Fibroblast of lung (primary cell): Measurements from ENCODE around the gene CPA1. TPM values are rescaled to one million over a fixed set of nuclear protein-coding genes. Genes with fewer than 3 reads are reported as not detected.

ENCODE experiments used
- DNase-seq, 2 donors: peaks; one replicate each; pipeline versions ENCODE4 v3.0.0 to v3.0.0-alpha.2; 2010; ENCODE audit warnings: low read depth in 2 of 2
- H2AFZ ChIP-seq: 2 replicates; pipeline ENCODE4 v1.5.1; 2012; ENCODE audit warnings: low read length, control low read depth, inconsistent platforms
- H3K27ac ChIP-seq: 2 replicates; pipeline ENCODE4 v1.5.1; 2011; ENCODE audit warnings: low read length, control low read depth; ENCODE audit not compliant: insufficient read depth
- H3K27me3 ChIP-seq: 2 replicates; pipeline ENCODE4 v1.5.1; 2011; ENCODE audit warnings: mild to moderate bottlenecking, low read length; ENCODE audit not compliant: control insufficient read depth, insufficient read depth
- H3K36me3 ChIP-seq: 2 replicates; pipeline ENCODE4 v1.5.1; 2011; ENCODE audit warnings: low read length; ENCODE audit not compliant: control insufficient read depth, insufficient read depth
- H3K4me1 ChIP-seq: 2 replicates; pipeline ENCODE4 v1.5.1; 2011; ENCODE audit warnings: low read length; ENCODE audit not compliant: control insufficient read depth, insufficient read depth; ENCODE audit errors: extremely low read depth
- H3K4me2 ChIP-seq: 2 replicates; pipeline ENCODE4 v1.5.1; 2011; ENCODE audit warnings: low read length, control low read depth; ENCODE audit not compliant: insufficient read depth; ENCODE audit errors: extremely low read depth
- H3K4me3 ChIP-seq, 4 experiments: fragments of 200-600 bp in 1 of 4; sonication (generic) in 1 of 4; replicated peaks in 1 of 4; 2 replicates each; pipeline ENCODE4 v1.5.1; 2011 to 2016; ENCODE audit warnings: low read length in 4 of 4, low read depth in 3 of 4, mild to moderate bottlenecking in 3 of 4, control low read depth in 2 of 4, inconsistent platforms in 1 of 4, mixed read lengths in 1 of 4; ENCODE audit not compliant: insufficient read depth in 1 of 4; ENCODE audit errors: control extremely low read depth in 1 of 4
- H3K79me2 ChIP-seq: 2 replicates; pipeline ENCODE4 v1.5.1; 2012; ENCODE audit warnings: mild to moderate bottlenecking, low read length, inconsistent platforms; ENCODE audit not compliant: control insufficient read depth, insufficient read depth
- H3K9ac ChIP-seq: 2 replicates; pipeline ENCODE4 v1.5.1; 2011; ENCODE audit warnings: mild to moderate bottlenecking, low read length, control low read depth; ENCODE audit not compliant: insufficient read depth
- H3K9me3 ChIP-seq: 2 replicates; pipeline ENCODE4 v1.5.1; 2012; ENCODE audit warnings: low read depth, low read length; ENCODE audit not compliant: control insufficient read depth, insufficient read depth
- H4K20me1 ChIP-seq: 2 replicates; pipeline ENCODE4 v1.5.1; 2011; ENCODE audit warnings: low read length; ENCODE audit not compliant: control insufficient read depth, insufficient read depth; ENCODE audit errors: extremely low read depth
- CTCF ChIP-seq, 2 donors: IDR thresholded peaks in 1 of 2; conservative IDR thresholded peaks in 1 of 2; 1 replicate in 1 of 2; 2 replicates in 1 of 2; pipeline ENCODE4 v1.5.1; 2011 to 2012; ENCODE audit warnings: low read length in 2 of 2, control low read depth in 1 of 2, inconsistent platforms in 1 of 2, low read depth in 1 of 2, mild to moderate bottlenecking in 1 of 2
- EZH2 ChIP-seq: IDR thresholded peaks from 2 replicates; pipeline ENCODE4 v1.5.1; 2012; ENCODE audit warnings: low read length, control low read depth, mild to moderate bottlenecking; ENCODE audit errors: missing control alignments
- polyA plus RNA-seq, 2 donors: library from polyadenylated mRNA; depleted of rRNA in 1 of 2; stranded (reverse) in 1 of 2; unstranded in 1 of 2; fragments of >200 nt; gene quantifications; 2 replicates each; pipeline ENCODE4 v1.2.1, GENCODE V29; 2011 to 2012; ENCODE audit warnings: missing spikeins in 1 of 2
- total RNA-seq: library from RNA; depleted of rRNA; stranded (reverse); fragments of >200 nt; gene quantifications from 2 replicates; pipeline ENCODE4 v1.2.1, GENCODE V29; 2014

Gene CPA1
- total and polyA plus RNA-seq, 2 donors (not counting 1 experiment from before 2014, with no cell fraction given): under 0.01 to 0.12 TPM

DNA sequence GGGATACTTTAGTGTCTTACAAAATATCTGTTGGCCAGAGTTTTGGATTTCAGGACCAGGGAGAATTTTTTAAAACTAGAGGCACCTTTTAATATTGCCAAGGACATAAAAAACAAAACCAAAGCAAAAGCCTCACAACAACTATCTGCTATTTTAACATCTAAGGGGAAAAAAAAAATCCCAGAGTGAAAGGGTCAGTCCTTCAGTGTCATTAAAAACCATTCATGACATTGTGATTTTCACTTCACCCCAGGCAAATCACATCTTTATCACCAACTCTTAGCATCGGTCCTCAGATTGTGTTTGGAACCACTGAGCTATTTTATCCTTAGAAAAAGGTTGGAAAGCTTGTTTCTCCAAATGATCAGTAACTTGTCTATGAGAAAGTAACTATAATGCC, 49.8 kb downstream of the CPA1 start:
- Histone ChIP-seq H3K27ac (peak overlapping the region; percentile 36), H3K36me3 (no peaks in the 10 kb centered on the region), H3K9ac (no peak overlapping the region), H3K9me3 (no peaks in the 10 kb centered on the region), H3K4me3 (peak overlapping the region in 3 of 4 experiments; percentile 26 to 59 (median 48)), H2AFZ (no peak overlapping the region), H3K4me1 (peaks cover 20% of the 10 kb centered on the region), H4K20me1 (no peaks in the 10 kb centered on the region), H3K27me3 (no peaks in the 10 kb centered on the region), H3K4me2 (peak overlapping the region; percentile 61), H3K79me2 (no peaks in the 10 kb centered on the region)
- DNase-seq: no peak
- no peak for TF ChIP-seq EZH2
- no peak for TF ChIP-seq CTCF (conservative IDR thresholded peaks at IDR 0.05 in 1 of 2, IDR thresholded peaks at IDR 0.05 in 1 of 2; ENCODE audit: low read depth in 1 of 2, low read length in 2 of 2)

GRCh38 chr7:130430841-130431666, 50.8 kb downstream of the CPA1 start:
- no peak overlapping the region for H2AFZ ChIP-seq

GRCh38 chr7:130432886-130433285, 52.6 kb downstream of the CPA1 start:
- H4K20me1 ChIP-seq: no peaks in the 10 kb centered on the region
- H3K9ac ChIP-seq: no peak overlapping the region
- H3K4me1 ChIP-seq: peaks cover 20% of the 10 kb centered on the region
- H3K4me3 ChIP-seq: no peak overlapping the region
- no peaks in the 10 kb centered on the region for H3K9me3 ChIP-seq
- no peaks in the 10 kb centered on the region for H3K36me3 ChIP-seq
- peak overlapping the region; percentile 56 for H3K4me2 ChIP-seq
- no peaks in the 10 kb centered on the region for H3K79me2 ChIP-seq
- no peak overlapping the region for H3K27ac ChIP-seq
- no peak for TF ChIP-seq EZH2
- TF ChIP-seq CTCF (conservative IDR thresholded peaks at IDR 0.05 in 1 of 2, IDR thresholded peaks at IDR 0.05 in 1 of 2; ENCODE audit: low read depth in 1 of 2, low read length in 2 of 2): no peak
- H3K27me3 ChIP-seq: no peaks in the 10 kb centered on the region
- no peak overlapping the region for H2AFZ ChIP-seq
- peak; percentile 48 to 72 for DNase-seq

More at GRCh38 chr7:130430841-130431666, 50.8 kb downstream of the CPA1 start:
- peak; percentile 86 to 93 for DNase-seq
- TF ChIP-seq EZH2: no peak
- Histone ChIP-seq H3K27ac (peak overlapping the region; percentile 36), H3K9me3 (no peaks in the 10 kb centered on the region), H4K20me1 (no peaks in the 10 kb centered on the region), H3K9ac (no peak overlapping the region), H3K4me1 (peaks cover 20% of the 10 kb centered on the region), H3K79me2 (no peaks in the 10 kb centered on the region), H3K4me2 (peak overlapping the region; percentile 63), H3K36me3 (no peaks in the 10 kb centered on the region), H3K27me3 (no peaks in the 10 kb centered on the region), H3K4me3 (peak overlapping the region; percentile 26 to 59 (median 42))
